Right ventricle myocardium inferior (tissue), 1 donor: Measurements from ENCODE around the gene RPS2. TPM values are rescaled to one million over a fixed set of nuclear protein-coding genes. Genes with fewer than 3 reads are reported as not detected.
"Not testable (repeated sequence)": the region's sequence is repeated elsewhere in the genome, so short reads cannot be mapped to it uniquely, and the experiment has no call there.

Experiments
- ATAC-seq: fragments of 200-7000 bp; cut with Tn5 transposase; one replicate; pipeline ENCODE4 v1.9.1; 2020; ENCODE audit warnings: mild to moderate bottlenecking, moderate library complexity
- DNase-seq: peaks from one replicate; pipeline ENCODE4 v3.0.0; 2021; ENCODE audit errors: missing footprints
- intact Hi-C: fragments of 100-400 bp; cut with DNase I; formaldehyde crosslinking; loops from one replicate; pipeline ENCODE4 v1.11.0; 2022
- total RNA-seq: library from RNA; stranded (reverse); fragmentation: NEBNext Ultra II Directional; extraction: Animal tissue kit (Norgen Biotek cat#: 25700); gene quantifications from one replicate; pipeline ENCODE4 v1.2.1, GENCODE V29; 2021
- donor health status: DM: no; HTN: yes; CAD: no; lungs with severe emphysema.

Gene RPS2
- total RNA-seq, 1 donor from 2014 or later: 907 TPM

GRCh38 chr16:1953734-1954133 is 10.9 kb downstream of the RPS2 start:
- DNase-seq: peak; percentile 58
- intact Hi-C loops: no loop called here
- ATAC-seq: peak; percentile 17

- intact Hi-C loops: no loop called here
- DNase-seq (peak; percentile 60), ATAC-seq (peak; percentile 57)
Observed at GRCh38 chr16:1950559-1950958, 14.1 kb downstream of the RPS2 start.

- DNase-seq: peak; percentile 37
- ATAC-seq: peak; percentile 8
Observed at GRCh38 chr16:1950047-1950446, 14.6 kb downstream of the RPS2 start.

GRCh38 chr16:1949507-1949906 is 15.1 kb downstream of the RPS2 start:
- DNase-seq: peak; percentile 4
- ATAC-seq: no peak
- intact Hi-C loops: no loop called here

More at GRCh38 chr16:1950047-1950446, 14.6 kb downstream of the RPS2 start:
- intact Hi-C loops: no loop called here

- DNase-seq (peak; percentile 53), ATAC-seq (no peak)
- intact Hi-C loops: no loop called here
Observed at GRCh38 chr16:1947369-1947670, 17.3 kb downstream of the RPS2 start.

- DNase-seq: peak; percentile 63
- ATAC-seq: no peak
- intact Hi-C loops: no loop called here
Observed at GRCh38 chr16:1946495-1947368, 17.9 kb downstream of the RPS2 start.

GRCh38 chr16:1945559-1946391 is 18.9 kb downstream of the RPS2 start:
- DNase-seq (peak; percentile 22), ATAC-seq (no peak)
- intact Hi-C loops: no loop called here

- DNase-seq: peak; percentile 56
Observed at GRCh38 chr16:1944612-1945199, 19.9 kb downstream of the RPS2 start.

GRCh38 chr16:1942810-1943726 is 21.6 kb downstream of the RPS2 start, which contains the start of gene MSRB1:
MSRB1 (minus strand) TSS chr16:1943199; CDS start chr16:1943156, 43 bp downstream.
- DNase-seq: peak; percentile 100
- peak; percentile 96 for ATAC-seq
- intact Hi-C loops: no loop called here

More at GRCh38 chr16:1944612-1945199, 19.9 kb downstream of the RPS2 start:
- no peak for ATAC-seq
- intact Hi-C loops: no loop called here

- ATAC-seq: peak; percentile 3
- intact Hi-C loops: no loop called here
- DNase-seq: peak; percentile 69
Observed at GRCh38 chr16:1942047-1942809, 22.4 kb downstream of the RPS2 start.

- no peak for ATAC-seq
- peak; percentile 59 for DNase-seq
- intact Hi-C loops: no loop called here
Observed at GRCh38 chr16:1941162-1942046, 23.2 kb downstream of the RPS2 start.

- DNase-seq: peak; percentile 59
- intact Hi-C loops: no loop called here
- no peak for ATAC-seq
Observed at GRCh38 chr16:1940273-1941161, 24.1 kb downstream of the RPS2 start.

GRCh38 chr16:1939833-1940232 is 24.8 kb downstream of the RPS2 start:
- intact Hi-C loops, ATAC-seq: not testable (repeated sequence)

GRCh38 chr16:1938910-1939309 is 25.7 kb downstream of the RPS2 start:
- ATAC-seq: no peak
- intact Hi-C loops: no loop called here

More at GRCh38 chr16:1939833-1940232, 24.8 kb downstream of the RPS2 start:
- peak; percentile 16 for DNase-seq

GRCh38 chr16:1938316-1938715 is 26.3 kb downstream of the RPS2 start:
- intact Hi-C loops: no loop called here
- ATAC-seq: no peak
- peak; percentile 76 for DNase-seq

More at GRCh38 chr16:1938910-1939309, 25.7 kb downstream of the RPS2 start:
- DNase-seq: peak; percentile 43
